Endothelial cell of umbilical vein (primary cell): ENCODE data around the gene SYNM. TPM values are rescaled to one million over a fixed set of nuclear protein-coding genes. Genes with fewer than 3 reads are reported as not detected.

Experiments
- BruUV-seq: library from RNA; stranded (reverse); fragments of 400-500 nt; replicated peaks from 2 replicates; lab custom pipeline; 2021; lab: Mats Ljungman, UMichigan
- CTCF ChIA-PET: fragments of 300-600, 350-600 bp; sonication (Branson Sonifier 250); formaldehyde crosslinking; loops from one replicate; lab custom pipeline; 2021; ENCODE audit warnings: antibody characterized with exemption, inconsistent platforms; lab: Charles Lee
- POLR2A ChIA-PET: fragments of 300-600, 350-600 bp; sonication (Branson Sonifier 250); formaldehyde crosslinking; loops from one replicate; lab custom pipeline; 2021; ENCODE audit warnings: antibody characterized with exemption, inconsistent platforms; lab: Charles Lee
- DNase-seq: peaks from one replicate; pipeline ENCODE4 v3.0.0-alpha.2; 2011; ENCODE audit warnings: low read depth, low spot score
- FAIRE-seq: peaks from 2 replicates; lab custom pipeline; 2011; peaks lifted over from hg19 to GRCh38; lab: Jason Lieb, UNC
- H2AFZ ChIP-seq: 2 replicates; pipeline ENCODE4 v1.6.0; 2012; ENCODE audit warnings: low read depth, low read length, control low read depth, inconsistent platforms
- H3K27ac ChIP-seq: 2 replicates; pipeline ENCODE4 v1.5.1; 2011; ENCODE audit warnings: low read depth, mild to moderate bottlenecking, control low read depth, low read length, moderate library complexity; ENCODE audit not compliant: insufficient read depth
- H3K27me3 ChIP-seq, 2 experiments: 2 replicates each; pipeline versions ENCODE4 v1.6.0 to v1.6.1; 2011; ENCODE audit warnings: low read length in 2 of 2, mixed read lengths in 1 of 2; ENCODE audit not compliant: control insufficient read depth in 2 of 2, insufficient read depth in 2 of 2
- H3K36me3 ChIP-seq, 2 experiments: 2 replicates in 1 of 2; 3 replicates in 1 of 2; pipeline ENCODE4 v1.5.1; 2011; ENCODE audit warnings: low read length in 2 of 2, mild to moderate bottlenecking in 1 of 2, moderate library complexity in 1 of 2; ENCODE audit not compliant: control insufficient read depth in 2 of 2, insufficient read depth in 2 of 2; ENCODE audit errors: extremely low read depth in 1 of 2
- H3K4me1 ChIP-seq: 3 replicates; pipeline ENCODE4 v1.5.1; 2011; ENCODE audit warnings: mild to moderate bottlenecking, low read length; ENCODE audit not compliant: control insufficient read depth, insufficient read depth; ENCODE audit errors: extremely low read depth
- H3K4me2 ChIP-seq: 2 replicates; pipeline ENCODE4 v1.6.1; 2011; ENCODE audit warnings: low read length, control low read depth, mixed read lengths; ENCODE audit not compliant: insufficient read depth
- H3K4me3 ChIP-seq, 3 experiments: fragments of 200-600 bp in 1 of 3; sonication (generic), shearing (Covaris generic) in 1 of 3; replicated peaks in 1 of 3; 2 replicates each; pipeline ENCODE4 v1.5.1; 2011 to 2016; ENCODE audit warnings: control low read depth in 3 of 3, low read length in 3 of 3, mild to moderate bottlenecking in 2 of 3, inconsistent platforms in 1 of 3, low read depth in 1 of 3, moderate library complexity in 1 of 3; ENCODE audit not compliant: insufficient read depth in 1 of 3
- H3K79me2 ChIP-seq: 2 replicates; pipeline ENCODE4 v1.6.0; 2012; ENCODE audit warnings: low read length, inconsistent platforms; ENCODE audit not compliant: control insufficient read depth, insufficient read depth
- H3K9ac ChIP-seq: replicated peaks from 2 replicates; pipeline ENCODE3; 2011; ENCODE audit warnings: low read length, control low read depth; ENCODE audit not compliant: insufficient read depth; ENCODE audit errors: extremely low read depth
- H3K9me1 ChIP-seq: replicated peaks from 3 replicates; pipeline ENCODE4 v1.6.0; 2011; ENCODE audit warnings: mild to moderate bottlenecking, low read length; ENCODE audit not compliant: control insufficient read depth, insufficient read depth; ENCODE audit errors: extremely low read depth
- H3K9me3 ChIP-seq: replicated peaks from 2 replicates; pipeline ENCODE4 v1.5.1; 2012; ENCODE audit warnings: low read length, inconsistent platforms; ENCODE audit not compliant: control insufficient read depth, insufficient read depth
- H4K20me1 ChIP-seq: replicated peaks from 2 replicates; pipeline ENCODE3; 2011; ENCODE audit warnings: mild to moderate bottlenecking, low read length; ENCODE audit not compliant: control insufficient read depth, insufficient read depth; ENCODE audit errors: extremely low read depth
- EZH2 ChIP-seq: IDR thresholded peaks from 2 replicates; pipeline ENCODE4 v1.6.1; 2012; ENCODE audit warnings: borderline replicate concordance, low read depth, mild to moderate bottlenecking, moderate library complexity, low read length, inconsistent platforms; ENCODE audit not compliant: severe bottlenecking
- FOS ChIP-seq: IDR thresholded peaks from 2 replicates; pipeline ENCODE4 v1.6.1; 2011; ENCODE audit warnings: mild to moderate bottlenecking, low read length, moderate library complexity, borderline replicate concordance; ENCODE audit not compliant: insufficient read depth
- GATA2 ChIP-seq: IDR thresholded peaks from 2 replicates; pipeline ENCODE4 v1.7.0; 2011; ENCODE audit warnings: low read depth, mild to moderate bottlenecking, moderate library complexity, mixed read lengths, low read length; ENCODE audit not compliant: insufficient read length, insufficient read depth
- JUN ChIP-seq: IDR thresholded peaks from 2 replicates; pipeline ENCODE4 v1.6.1; 2011; ENCODE audit warnings: borderline replicate concordance, low read depth; ENCODE audit not compliant: insufficient read length, insufficient read depth
- MAX ChIP-seq: IDR thresholded peaks from 2 replicates; pipeline ENCODE4 v1.6.1; 2011; ENCODE audit not compliant: insufficient read depth, insufficient read length
- MYC ChIP-seq: IDR thresholded peaks from one replicate; pipeline ENCODE4 v1.6.1; 2011; ENCODE audit warnings: mild to moderate bottlenecking, low read depth, low read length
- POLR2A ChIP-seq: IDR thresholded peaks from 2 replicates; pipeline ENCODE4 v1.6.1; 2012; ENCODE audit warnings: low read depth, mild to moderate bottlenecking, control low read depth, low read length
- POLR2AphosphoS5 ChIP-seq: IDR thresholded peaks from 2 replicates; pipeline ENCODE4 v1.6.1; 2012; ENCODE audit warnings: low read depth, mild to moderate bottlenecking, control low read depth, low read length, moderate library complexity; ENCODE audit not compliant: insufficient read depth
- dilution Hi-C: fragments of 300-500 bp; cut with MboI; formaldehyde crosslinking; loops from one replicate; pipeline ENCODE4 v1.15.0; 2019; ENCODE audit warnings: low sequenced_read_pairs; ENCODE audit not compliant: extremely low pct_ligation_motif_present
- intact Hi-C: fragments of 100-400 bp; cut with micrococcal nuclease; formaldehyde crosslinking; loops from one replicate; pipeline ENCODE4 v1.10.0; 2022
- polyA plus RNA-seq, 4 experiments: library from polyadenylated mRNA; depleted of rRNA in 3 of 4; stranded (reverse) in 3 of 4; unstranded in 1 of 4; fragments of >200 nt; gene quantifications; 2 replicates each; pipeline versions ENCODE4 v1.2.1 to v1.2.3, GENCODE V29; 2011 to 2012; ENCODE audit warnings: missing spikeins in 1 of 4
- total RNA-seq: library from RNA; stranded (reverse); gene quantifications from 2 replicates; pipeline ENCODE4 v1.2.3, GENCODE V29; 2021
- TF ChIP-seq, protein P1 (sequence below), 2 donors: IDR thresholded peaks; 1 replicate in 1 of 2; 2 replicates in 1 of 2; pipeline ENCODE4 v1.5.1; 2011; ENCODE audit warnings: low read length in 2 of 2, mild to moderate bottlenecking in 2 of 2, moderate library complexity in 2 of 2, control low read depth in 1 of 2, inconsistent platforms in 1 of 2, low read depth in 1 of 2; ENCODE audit not compliant: insufficient read depth in 1 of 2; ENCODE audit errors: extremely low read depth in 1 of 2

Gene SYNM
- total and polyA plus RNA-seq, 2 donors (not counting 3 experiments of a cell fraction or from before 2014, with no cell fraction given), result 3.7 to 10.2 TPM

DNA sequence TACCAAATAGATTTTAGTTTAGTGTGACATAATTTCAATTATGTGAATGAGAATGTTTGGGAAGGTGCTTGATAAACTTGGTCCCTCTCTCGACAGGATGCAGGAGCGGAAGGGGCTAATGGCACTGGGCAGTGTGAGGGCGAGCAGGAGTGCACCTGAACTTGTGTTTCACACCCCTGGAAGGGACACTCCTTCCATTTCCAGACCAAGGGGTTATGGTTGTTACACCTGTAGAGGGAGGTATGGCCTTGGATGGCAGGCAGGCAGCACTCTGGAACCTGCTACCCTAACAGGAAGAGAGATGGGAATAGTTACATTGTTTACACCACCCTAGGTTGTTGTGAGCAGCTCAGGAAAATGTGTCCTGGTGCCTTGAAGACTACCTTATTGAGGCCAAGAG, 22.1 kb downstream of the SYNM start:
- ChIA-PET POLR2A (no interaction called here), CTCF (interaction anchor here (1.0 to 2.0 kb wide), 3 partner anchors 8 to 27 kb away, joined by 3 to 6 read pairs (median 3); partner anchors contain the start of gene SYNM)
- DNase-seq (no peak), FAIRE-seq (no peak)
- H3K4me1 ChIP-seq, result peaks cover 45% of the 10 kb centered on the region
- H3K79me2 ChIP-seq, result no peaks in the 10 kb centered on the region
- no TSS peak for BruUV-seq
- H3K27me3 ChIP-seq, result no peaks in the 10 kb centered on the region
- no peak overlapping the region for H3K9ac ChIP-seq
- no peak overlapping the region for H3K4me2 ChIP-seq
- intact Hi-C loops (no loop called here), dilution Hi-C loops (no loop called here)
- no peak overlapping the region for H3K27ac ChIP-seq
- H4K20me1 ChIP-seq, result no peaks in the 10 kb centered on the region
- no peak overlapping the region for H2AFZ ChIP-seq
- H3K9me3 ChIP-seq, result no peaks in the 10 kb centered on the region
- H3K36me3 ChIP-seq, result no peaks in the 10 kb centered on the region
- TF ChIP-seq JUN (no peak), GATA2 (no peak), POLR2A (no peak), FOS (no peak), MAX (no peak), EZH2 (no peak), POLR2AphosphoS5 (no peak), MYC (no peak)
- TF ChIP-seq, protein P1, sequence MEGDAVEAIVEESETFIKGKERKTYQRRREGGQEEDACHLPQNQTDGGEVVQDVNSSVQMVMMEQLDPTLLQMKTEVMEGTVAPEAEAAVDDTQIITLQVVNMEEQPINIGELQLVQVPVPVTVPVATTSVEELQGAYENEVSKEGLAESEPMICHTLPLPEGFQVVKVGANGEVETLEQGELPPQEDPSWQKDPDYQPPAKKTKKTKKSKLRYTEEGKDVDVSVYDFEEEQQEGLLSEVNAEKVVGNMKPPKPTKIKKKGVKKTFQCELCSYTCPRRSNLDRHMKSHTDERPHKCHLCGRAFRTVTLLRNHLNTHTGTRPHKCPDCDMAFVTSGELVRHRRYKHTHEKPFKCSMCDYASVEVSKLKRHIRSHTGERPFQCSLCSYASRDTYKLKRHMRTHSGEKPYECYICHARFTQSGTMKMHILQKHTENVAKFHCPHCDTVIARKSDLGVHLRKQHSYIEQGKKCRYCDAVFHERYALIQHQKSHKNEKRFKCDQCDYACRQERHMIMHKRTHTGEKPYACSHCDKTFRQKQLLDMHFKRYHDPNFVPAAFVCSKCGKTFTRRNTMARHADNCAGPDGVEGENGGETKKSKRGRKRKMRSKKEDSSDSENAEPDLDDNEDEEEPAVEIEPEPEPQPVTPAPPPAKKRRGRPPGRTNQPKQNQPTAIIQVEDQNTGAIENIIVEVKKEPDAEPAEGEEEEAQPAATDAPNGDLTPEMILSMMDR (IDR thresholded peaks at IDR 0.05; ENCODE audit: extremely low read depth in 1 of 2, insufficient read depth in 1 of 2, low read depth in 1 of 2, low read length in 2 of 2), result no peak
- H3K4me3 ChIP-seq, result no peak overlapping the region
- H3K9me1 ChIP-seq, result no peaks in the 10 kb centered on the region
